Anterior cingulate cortex (tissue), 58 donors: ENCODE results near the gene TMOD3.
A peak's percentile ranks its signal among the peaks of the same experiment; 100 is the strongest.

Experiments used
- DNase-seq, 58 donors: peaks; one replicate each; lab custom pipeline; 2025; lab: John Stamatoyannopoulos, UW

TMOD3 gene

GRCh38 chr15:51825698-51826097 is 3.8 kb upstream of the TMOD3 start:
- DNase-seq, result no peak

GRCh38 chr15:51828621-51829375 is 655 bp upstream of the TMOD3 start:
- peak in 1 of 58 donors; percentile 18 for DNase-seq

DNA sequence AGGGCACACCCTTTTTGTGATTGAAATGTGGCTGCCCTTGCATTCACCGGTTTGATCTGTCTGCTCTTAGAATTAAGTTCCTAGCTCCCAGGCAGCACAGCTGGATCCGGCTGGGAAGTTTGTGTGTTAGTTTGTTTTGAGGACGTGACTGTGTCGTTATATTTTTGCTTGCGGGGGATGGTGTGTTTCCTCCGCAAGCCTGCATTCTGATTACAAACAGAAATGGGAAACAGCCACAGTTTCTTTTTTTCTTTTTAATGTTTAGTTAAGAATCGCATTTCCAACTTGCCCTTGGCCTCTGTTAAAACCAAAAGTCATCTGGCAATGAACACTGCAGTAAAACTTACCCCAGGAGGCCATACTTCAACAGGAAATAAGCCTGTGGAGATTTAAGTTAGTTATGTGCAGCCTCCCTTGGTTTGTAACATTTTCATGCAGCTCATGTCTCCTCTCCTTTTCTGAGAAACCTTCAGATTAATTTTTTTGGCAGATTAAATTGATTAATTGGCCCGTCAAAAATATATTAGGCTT is 888 bp downstream of the TMOD3 start:
- DNase-seq, result peak in 3 of 58 donors; percentile 32 to 58 (median 58)

DNA sequence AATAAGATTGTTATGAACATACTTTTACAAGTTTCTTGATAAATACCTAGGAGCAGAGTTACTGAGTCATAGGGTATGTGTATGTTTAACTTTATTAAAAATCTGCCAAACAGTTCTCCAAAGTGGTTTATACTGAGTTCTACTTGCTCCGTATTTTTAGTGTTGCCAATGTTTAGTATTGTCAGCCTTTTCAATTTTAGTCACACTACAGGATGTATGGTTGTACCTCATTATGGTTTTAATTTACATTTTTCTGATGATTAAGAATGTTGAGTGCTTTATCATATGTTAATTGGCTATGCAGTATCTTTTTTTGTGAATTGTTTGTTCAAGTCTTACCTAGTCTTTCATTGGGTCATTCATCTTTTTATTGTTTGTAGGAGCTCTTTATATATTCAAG is 4.3 kb downstream of the TMOD3 start:
- DNase-seq, result no peak

DNA sequence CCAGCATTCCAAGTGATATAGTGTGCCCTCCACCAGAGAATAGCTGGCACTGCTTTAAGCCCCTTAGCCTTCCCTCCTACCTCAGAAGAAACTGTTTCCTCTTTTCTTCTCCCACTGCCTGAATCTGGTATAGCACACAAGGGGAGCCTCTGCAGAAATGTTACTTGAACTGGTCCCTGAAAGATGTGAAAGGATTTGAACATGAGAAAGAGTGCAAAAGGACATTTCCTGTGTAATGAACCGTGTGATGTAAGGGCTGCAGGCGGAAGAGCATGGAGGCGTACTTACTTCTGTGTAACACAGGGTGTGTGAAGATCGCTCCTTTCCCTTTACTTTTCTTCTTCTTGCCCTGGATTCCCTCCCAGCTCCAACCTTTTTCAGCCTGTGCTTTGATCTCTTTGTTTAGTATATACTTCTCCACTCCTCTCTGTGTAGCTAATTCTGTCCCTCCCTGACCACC is 8.4 kb downstream of the TMOD3 start:
- peak in 1 of 58 donors; percentile 19 for DNase-seq

DNA sequence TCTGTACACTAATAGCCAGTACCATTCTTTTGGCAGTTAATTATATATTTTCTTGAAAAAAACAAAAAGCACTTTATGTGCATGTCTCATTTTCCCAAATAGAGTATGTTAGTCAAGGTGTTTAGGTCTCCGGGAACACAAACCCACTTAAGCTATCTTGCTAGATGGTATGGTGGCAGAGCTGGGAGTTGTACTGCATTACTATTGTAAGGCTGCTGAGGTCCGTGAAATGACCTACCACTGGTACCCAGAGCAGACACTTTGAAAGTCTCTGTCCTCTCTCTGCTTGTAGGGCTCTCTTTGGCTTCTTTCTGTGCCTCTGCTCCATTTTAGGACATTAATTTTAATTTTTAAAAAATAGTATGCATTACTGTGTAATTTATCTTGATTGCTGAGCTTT is 8.8 kb downstream of the TMOD3 start:
- no peak for DNase-seq

DNA sequence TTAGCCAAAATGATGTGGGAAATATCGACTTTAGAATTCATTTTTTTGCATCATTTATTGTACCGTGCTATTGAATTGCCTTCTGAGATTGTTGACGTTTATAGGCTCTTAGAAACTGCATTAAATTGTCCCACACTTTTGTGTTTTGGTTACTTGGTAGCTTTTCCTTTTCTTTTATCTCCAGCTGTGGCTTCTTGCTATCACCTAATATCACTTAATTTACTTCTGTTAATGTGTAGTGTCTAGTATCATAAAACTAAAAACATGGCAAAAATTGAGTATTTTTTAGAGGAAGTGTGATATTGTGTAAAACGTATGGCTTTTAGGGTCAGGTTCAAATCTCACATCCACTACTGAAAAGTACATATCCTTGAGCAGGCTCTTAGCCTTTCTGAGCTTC is 11.2 kb downstream of the TMOD3 start:
- DNase-seq, result no peak

DNA sequence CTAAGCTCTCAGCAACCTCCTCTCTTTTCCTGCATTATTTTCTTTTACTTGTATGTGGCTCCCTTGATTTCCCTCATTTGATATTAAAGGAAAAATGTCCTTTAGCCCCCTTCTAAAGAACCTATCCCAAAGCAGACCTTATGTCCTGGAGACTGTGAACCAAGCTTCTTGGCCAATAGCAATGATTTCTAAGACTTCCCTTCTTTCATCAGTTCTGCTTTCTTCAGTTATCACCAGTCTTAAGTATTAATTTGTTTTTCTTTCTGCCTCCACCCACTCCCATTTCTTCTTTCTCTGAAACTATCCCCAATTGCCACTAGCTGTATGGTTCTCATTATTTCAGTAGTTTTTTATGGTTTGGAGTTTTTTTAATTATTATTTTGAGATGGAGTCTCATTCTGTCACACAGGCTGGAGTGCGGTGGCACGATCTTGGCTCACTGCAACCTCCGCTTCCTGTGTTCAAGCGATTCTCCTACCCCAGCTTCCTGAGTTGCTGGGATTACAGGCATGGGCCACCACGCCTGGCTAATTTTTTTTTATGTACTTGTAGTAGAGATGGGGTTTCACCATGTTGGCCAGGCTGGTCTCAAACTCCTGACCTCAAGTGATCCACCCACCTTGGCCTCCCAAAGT is 12.1 kb downstream of the TMOD3 start:
- DNase-seq, result no peak

DNA sequence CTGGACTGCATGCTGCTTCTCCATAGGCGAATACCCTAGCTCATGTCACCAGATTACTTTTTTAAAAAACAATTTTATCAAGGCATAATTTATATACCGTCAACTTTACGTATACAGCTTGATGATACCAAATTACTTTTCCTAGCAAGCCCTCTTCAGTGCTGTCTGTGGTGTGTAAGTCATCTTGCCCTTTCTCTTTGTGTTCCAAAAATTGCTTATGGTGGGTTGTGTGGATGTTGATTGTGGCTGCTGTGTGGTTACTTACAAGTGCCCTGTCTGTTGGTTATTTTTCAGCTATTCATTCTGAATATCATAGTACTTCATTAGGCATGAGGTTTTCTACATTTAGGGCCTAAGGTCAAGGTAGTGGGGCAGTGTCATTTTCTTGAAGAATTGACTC is 12.8 kb downstream of the TMOD3 start:
- no peak for DNase-seq

DNA sequence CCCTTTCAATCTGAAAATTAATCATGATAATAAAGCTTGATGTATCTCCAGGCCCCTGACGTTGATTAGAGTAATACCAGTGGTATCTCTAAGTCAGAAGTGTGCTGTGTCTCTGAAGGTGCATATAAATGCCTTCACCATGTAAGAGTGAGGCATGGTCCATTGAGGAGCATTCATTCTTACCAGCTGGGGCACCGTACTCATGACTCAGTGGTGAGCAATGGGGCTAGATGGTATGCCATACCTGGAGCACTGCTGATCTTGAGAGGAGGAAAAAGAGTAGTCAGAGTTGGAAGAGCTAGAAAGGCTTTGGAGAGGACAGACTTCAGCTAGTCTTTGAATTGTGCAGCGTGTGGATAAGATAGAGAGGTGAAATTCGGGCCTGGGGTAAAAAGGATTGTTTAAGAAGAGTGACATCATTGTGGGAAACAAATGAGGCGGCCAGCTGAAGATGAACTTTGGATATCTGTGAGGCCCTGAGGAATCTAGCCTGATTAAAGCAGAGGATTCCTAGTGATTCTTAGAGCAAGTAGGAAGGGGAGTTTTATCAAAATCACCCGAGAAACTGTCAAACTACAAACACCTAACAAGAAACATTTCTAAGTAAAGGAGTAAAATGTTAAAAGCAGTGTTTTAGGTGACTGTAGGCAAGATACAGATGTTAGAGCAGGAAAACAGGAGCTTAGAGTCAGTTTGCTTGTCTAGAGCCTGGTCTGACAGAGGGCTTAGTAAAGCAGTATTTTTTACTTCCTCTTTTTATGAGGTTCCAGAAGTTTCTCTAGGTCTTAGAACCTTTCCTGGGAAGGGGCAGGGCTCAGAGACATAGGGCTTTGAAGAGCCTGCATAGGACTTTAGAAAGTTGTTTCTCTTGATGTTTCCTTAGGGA is 13.6 kb downstream of the TMOD3 start:
- DNase-seq, result no peak

GRCh38 chr15:51844747-51845426 is 15.4 kb downstream of the TMOD3 start:
- no peak for DNase-seq

GRCh38 chr15:51846066-51846462 is 16.6 kb downstream of the TMOD3 start:
- no peak for DNase-seq

DNA sequence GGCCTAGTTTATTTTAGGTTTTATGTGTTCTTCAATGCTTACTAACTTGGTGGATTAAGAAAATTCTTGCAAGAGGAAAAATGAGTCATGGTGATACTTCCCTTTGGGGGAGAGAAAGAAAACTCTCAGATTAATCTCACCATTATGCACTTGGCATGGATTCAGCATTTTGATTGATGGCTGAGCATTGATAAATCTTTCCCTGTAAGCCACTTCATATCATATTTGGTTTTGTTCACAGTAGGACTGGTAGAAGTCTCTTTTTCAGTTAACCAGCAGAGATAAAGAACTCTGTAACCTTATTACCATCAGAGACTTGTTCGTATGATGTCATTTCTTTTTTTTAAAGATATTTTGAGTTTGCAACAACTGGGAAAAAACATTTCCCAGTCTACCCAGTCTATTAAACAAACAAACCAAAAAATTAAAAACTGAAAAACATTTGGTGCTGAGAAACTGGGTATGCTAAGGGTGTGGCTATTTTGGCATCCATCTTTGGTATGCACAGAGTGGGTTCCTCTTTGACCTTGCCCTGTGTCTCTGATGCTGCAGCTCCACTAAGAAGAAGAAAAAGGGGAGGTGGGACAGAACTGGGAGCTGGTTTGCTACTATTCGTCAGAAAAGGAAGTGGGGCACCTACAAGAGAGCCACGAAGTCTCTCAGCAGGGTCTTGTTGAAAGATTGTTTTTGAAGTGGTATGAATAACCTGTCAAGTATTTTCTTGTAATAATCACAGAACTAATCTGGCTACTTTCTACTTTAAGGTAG is 17.2 kb downstream of the TMOD3 start:
- no peak for DNase-seq

DNA sequence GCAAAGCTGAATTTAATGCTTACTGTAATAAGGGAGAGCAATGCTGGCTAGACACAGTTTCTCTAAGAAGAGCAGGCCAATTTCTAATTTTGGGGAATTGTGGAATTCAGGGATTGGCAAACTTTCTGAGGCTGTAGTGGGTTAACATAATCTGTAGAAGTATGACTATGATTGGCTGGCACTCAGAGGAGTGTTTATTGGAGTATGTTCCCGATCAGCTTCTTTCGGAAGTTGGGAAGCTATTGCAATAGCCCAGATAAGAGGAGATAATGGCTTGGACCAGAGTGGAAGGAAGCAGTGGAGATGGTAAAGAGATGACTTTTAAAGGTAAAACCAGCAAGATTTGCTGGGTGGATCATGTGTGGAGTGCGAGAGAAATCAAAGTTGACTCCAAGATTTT is 19.4 kb downstream of the TMOD3 start:
- DNase-seq, result no peak

DNA sequence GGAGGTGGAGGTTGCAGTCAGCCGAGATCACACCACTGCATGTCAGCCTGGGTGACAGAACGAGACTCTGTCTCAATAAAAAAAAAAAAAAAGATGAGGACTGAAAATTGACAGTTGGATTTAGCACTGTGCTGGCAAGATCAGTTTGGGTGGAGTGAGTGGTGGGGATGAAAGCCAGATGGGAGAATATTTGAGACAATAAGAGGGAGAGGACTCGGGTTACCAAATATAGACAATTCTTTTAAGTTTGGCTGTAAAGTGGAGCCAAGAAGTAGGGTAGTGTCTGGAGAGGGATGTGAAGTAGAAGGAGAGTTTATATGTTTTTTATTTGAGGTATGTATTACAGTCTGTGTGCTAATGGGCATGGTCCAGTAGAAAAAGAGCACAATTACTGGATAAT is 20.4 kb downstream of the TMOD3 start:
- no peak for DNase-seq

GRCh38 chr15:51853998-51854397 is 24.5 kb downstream of the TMOD3 start:
- DNase-seq, result no peak

DNA sequence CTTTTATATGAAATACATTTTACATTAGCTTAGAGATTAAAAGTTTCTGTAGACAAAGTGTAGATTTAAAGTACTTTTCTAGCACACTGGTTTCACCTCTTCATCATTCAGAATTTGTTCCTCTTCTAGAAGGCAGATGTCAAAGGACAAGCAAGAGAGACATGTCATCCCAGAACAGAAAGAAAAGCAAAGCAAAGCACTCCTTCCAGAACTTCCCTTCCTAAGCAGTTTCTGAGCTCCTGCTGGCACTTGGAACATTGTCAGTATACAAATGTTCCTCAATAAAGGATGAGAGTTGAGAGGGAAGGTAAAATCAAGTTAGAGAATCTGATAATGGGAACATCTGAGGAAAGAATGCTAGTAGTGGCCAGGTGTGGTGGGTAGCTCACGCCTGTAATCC is 26.2 kb downstream of the TMOD3 start:
- no peak for DNase-seq

- DNase-seq, result no peak
These were observed 27.4 kb downstream of the TMOD3 start for GRCh38 chr15:51856714-51857380.
